BJ (cell line): ENCODE data around the gene NLRC3. TPM values are rescaled to one million over a fixed set of nuclear protein-coding genes. Genes with fewer than 3 reads are reported as not detected.

Experiments used
- CTCF ChIA-PET: fragments of 350-600 bp; formaldehyde crosslinking; extraction: SDS; loops from one replicate; lab custom pipeline; 2021; ENCODE audit warnings: antibody characterized with exemption, inconsistent platforms; lab: Yijun Ruan, JAX
- POLR2A ChIA-PET: fragments of 300-600 bp; sonication (Branson Sonifier 250); formaldehyde crosslinking; extraction: SDS; loops from one replicate; lab custom pipeline; 2021; ENCODE audit warnings: antibody characterized with exemption; lab: Charles Lee
- DNase-seq: peaks from one replicate; pipeline ENCODE4 v3.0.0-alpha.2; 2011; ENCODE audit warnings: low read depth
- H3K27me3 ChIP-seq: 2 replicates; pipeline ENCODE4 v1.6.0; 2011; ENCODE audit warnings: low read length; ENCODE audit not compliant: control insufficient read depth, insufficient read depth
- H3K36me3 ChIP-seq: 2 replicates; pipeline ENCODE4 v1.5.1; 2011; ENCODE audit warnings: low read length; ENCODE audit not compliant: control insufficient read depth, insufficient read depth
- H3K4me3 ChIP-seq: 2 replicates; pipeline ENCODE4 v1.5.1; 2011; ENCODE audit warnings: low read depth, mild to moderate bottlenecking, control low read depth, low read length
- CTCF ChIP-seq: IDR thresholded peaks from 2 replicates; pipeline ENCODE4 v1.5.1; 2011; ENCODE audit warnings: low read depth, mild to moderate bottlenecking, control low read depth, inconsistent platforms, low read length, moderate library complexity; ENCODE audit not compliant: insufficient read depth
- polyA plus RNA-seq: library from polyadenylated mRNA; depleted of rRNA; stranded (reverse); fragments of >200 nt; gene quantifications from 2 replicates; pipeline ENCODE4 v1.2.3, GENCODE V29; 2011

The NLRC3 gene
- polyA plus RNA-seq, 1 experiment = not detected

GRCh38 chr16:3546986-3547682 is 30.1 kb downstream of the NLRC3 start:
- TF ChIP-seq CTCF = no peak
- H3K36me3 ChIP-seq = no peaks in the 10 kb centered on the region
- DNase-seq = no peak
- ChIA-PET POLR2A (no interaction called here), CTCF (interaction anchor here (1.5 kb wide), 2 partner anchors 11 to 20 kb away, joined by 3 to 6 read pairs; no protein-coding TSS in a partner anchor)
- no peaks in the 10 kb centered on the region; the same call in 1 of the 2 replicates for H3K27me3 ChIP-seq
- H3K4me3 ChIP-seq = no peak overlapping the region

GRCh38 chr16:3542601-3543373 is 34.4 kb downstream of the NLRC3 start:
- no peaks in the 10 kb centered on the region; the same call in 1 of the 2 replicates for H3K27me3 ChIP-seq
- no peak for DNase-seq
- H3K36me3 ChIP-seq = peaks cover 2% of the 10 kb centered on the region; the same call in 1 of the 2 replicates
- ChIA-PET CTCF (interaction anchor here (2.4 kb wide), 1 partner anchor 16 kb away, joined by 5 read pairs; no protein-coding TSS in a partner anchor), POLR2A (no interaction called here)
- no peak for TF ChIP-seq CTCF
- no peak overlapping the region for H3K4me3 ChIP-seq

- no peak for DNase-seq
- ChIA-PET POLR2A (no interaction called here), CTCF (interaction anchor here (0.5 to 2.4 kb wide), 3 partner anchors 15 to 716 kb away, joined by 3 to 5 read pairs (median 5); no protein-coding TSS in a partner anchor)
- Histone ChIP-seq H3K36me3 (peaks cover 2% of the 10 kb centered on the region; the same call in 1 of the 2 replicates), H3K4me3 (no peak overlapping the region), H3K27me3 (no peaks in the 10 kb centered on the region)
- TF ChIP-seq CTCF = no peak
These were observed 35.6 kb downstream of the NLRC3 start for GRCh38 chr16:3541527-3542155.

GRCh38 chr16:3538222-3538621 is 39.0 kb downstream of the NLRC3 start:
- Histone ChIP-seq H3K36me3 (peaks cover 13% of the 10 kb centered on the region), H3K4me3 (no peak overlapping the region), H3K27me3 (no peaks in the 10 kb centered on the region)
- DNase-seq = no peak
- ChIA-PET CTCF (interaction anchor here (2.5 kb wide), 1 partner anchor 12 kb away, joined by 11 read pairs; no protein-coding TSS in a partner anchor), POLR2A (no interaction called here)
- TF ChIP-seq CTCF = no peak

- peaks cover 18% of the 10 kb centered on the region for H3K36me3 ChIP-seq
- H3K27me3 ChIP-seq = no peaks in the 10 kb centered on the region
- no peak for TF ChIP-seq CTCF
- ChIA-PET CTCF (interaction anchor here (0.9 to 1.2 kb wide), 3 partner anchors 9 to 10 kb away, joined by 3 to 6 read pairs (median 4); no protein-coding TSS in a partner anchor), POLR2A (no interaction called here)
- H3K4me3 ChIP-seq = no peak overlapping the region
- DNase-seq = no peak
These were observed 40.4 kb downstream of the NLRC3 start for GRCh38 chr16:3536851-3537250.
